Measurements from ENCODE around the gene NCEH1.
"Not testable (repeated sequence)": the region's sequence is repeated elsewhere in the genome, so short reads cannot be mapped to it uniquely, and the experiment has no call there.

The NCEH1 gene

GRCh38 chr3:172707030-172707429, 3.8 kb downstream of the NCEH1 start:
- DNase-seq (ENCODE audit: low read depth), result no peak

GRCh38 chr3:172705170-172705569, 5.7 kb downstream of the NCEH1 start:
- DNase-seq (ENCODE audit: low read depth), result no peak

GRCh38 chr3:172704001-172704400, 6.9 kb downstream of the NCEH1 start:
- DNase-seq (ENCODE audit: low read depth), result no peak

- DNase-seq (ENCODE audit: low read depth), result not testable (repeated sequence)
Observed at GRCh38 chr3:172702731-172703130, 8.1 kb downstream of the NCEH1 start.

- DNase-seq (ENCODE audit: low read depth), result no peak
Observed at GRCh38 chr3:172702256-172702655, 8.6 kb downstream of the NCEH1 start.

- DNase-seq (ENCODE audit: low read depth), result no peak
Observed at GRCh38 chr3:172701751-172702150, 9.1 kb downstream of the NCEH1 start.

GRCh38 chr3:172700936-172701455, 9.9 kb downstream of the NCEH1 start:
- no peak for DNase-seq (ENCODE audit: low read depth)

GRCh38 chr3:172700256-172700655, 10.6 kb downstream of the NCEH1 start:
- no peak for DNase-seq (ENCODE audit: low read depth)

- no peak for DNase-seq (ENCODE audit: low read depth)
Observed at GRCh38 chr3:172699031-172699430, 11.8 kb downstream of the NCEH1 start.

GRCh38 chr3:172698631-172699030, 12.2 kb downstream of the NCEH1 start:
- no peak for DNase-seq (ENCODE audit: low read depth)

GRCh38 chr3:172697558-172697957, 13.3 kb downstream of the NCEH1 start:
- DNase-seq (ENCODE audit: low read depth), result no peak

- no peak for DNase-seq (ENCODE audit: low read depth)
Observed at GRCh38 chr3:172696357-172696756, 14.5 kb downstream of the NCEH1 start.

- no peak for DNase-seq (ENCODE audit: low read depth)
Observed at GRCh38 chr3:172694573-172695246, 16.2 kb downstream of the NCEH1 start.

- no peak for DNase-seq (ENCODE audit: low read depth)
Observed at GRCh38 chr3:172692751-172693338, 18.0 kb downstream of the NCEH1 start.

- no peak for DNase-seq (ENCODE audit: low read depth)
Observed at GRCh38 chr3:172690936-172691335, 19.9 kb downstream of the NCEH1 start.

- no peak for DNase-seq (ENCODE audit: low read depth)
Observed at GRCh38 chr3:172688588-172688987, 22.3 kb downstream of the NCEH1 start.

- no peak for DNase-seq (ENCODE audit: low read depth)
Observed at GRCh38 chr3:172687501-172687900, 23.4 kb downstream of the NCEH1 start.

GRCh38 chr3:172685331-172686214, 25.3 kb downstream of the NCEH1 start:
- no peak for DNase-seq (ENCODE audit: low read depth)

- no peak for DNase-seq (ENCODE audit: low read depth)
Observed at GRCh38 chr3:172680684-172681083, 30.2 kb downstream of the NCEH1 start.

- no peak for DNase-seq (ENCODE audit: low read depth)
Observed at GRCh38 chr3:172679599-172679998, 31.3 kb downstream of the NCEH1 start.

- DNase-seq (ENCODE audit: low read depth), result no peak
Observed at GRCh38 chr3:172678068-172678467, 32.8 kb downstream of the NCEH1 start.

GRCh38 chr3:172676196-172676922, 34.5 kb downstream of the NCEH1 start:
- no peak for DNase-seq (ENCODE audit: low read depth)
